ENCODE data around the gene TCF4. TPM values are rescaled to one million over a fixed set of nuclear protein-coding genes. Genes with fewer than 3 reads are reported as not detected.

The TCF4 gene
- total RNA-seq, 1 donor from 2014 or later = 204 TPM

- intact Hi-C loops (cut with DNase I) = no loop called here
- no peak for ATAC-seq
- no peak for DNase-seq (ENCODE audit: low spot score)
These were observed 337.2 kb downstream of the TCF4 start for GRCh38 chr18:55250768-55251173.

GRCh38 chr18:55249550-55249949 is 338.4 kb downstream of the TCF4 start:
- DNase-seq (ENCODE audit: low spot score) (no peak), ATAC-seq (no peak)
- intact Hi-C loops (cut with DNase I) = no loop called here

- intact Hi-C loops (cut with DNase I) = no loop called here
- ATAC-seq (no peak), DNase-seq (ENCODE audit: low spot score) (no peak)
These were observed 339.5 kb downstream of the TCF4 start for GRCh38 chr18:55248495-55248894.

- DNase-seq (ENCODE audit: low spot score) = no peak
- intact Hi-C loops (cut with DNase I) = no loop called here
- no peak for ATAC-seq
These were observed 341.0 kb downstream of the TCF4 start for GRCh38 chr18:55247032-55247431.

GRCh38 chr18:55246278-55246677 is 341.7 kb downstream of the TCF4 start:
- ATAC-seq (no peak), DNase-seq (ENCODE audit: low spot score) (no peak)
- intact Hi-C loops (cut with DNase I) = no loop called here

GRCh38 chr18:55245211-55245614 is 342.8 kb downstream of the TCF4 start:
- intact Hi-C loops (cut with DNase I) = no loop called here
- DNase-seq (ENCODE audit: low spot score) (no peak), ATAC-seq (no peak)

GRCh38 chr18:55244546-55244945 is 343.4 kb downstream of the TCF4 start:
- intact Hi-C loops (cut with DNase I) = no loop called here
- DNase-seq (ENCODE audit: low spot score) (no peak), ATAC-seq (peak; percentile 6)

GRCh38 chr18:55243857-55244256 is 344.1 kb downstream of the TCF4 start:
- DNase-seq (ENCODE audit: low spot score) (peak; percentile 73), ATAC-seq (peak; percentile 91)
- intact Hi-C loops (cut with DNase I) = no loop called here

- no peak for ATAC-seq
- no peak for DNase-seq (ENCODE audit: low spot score)
- intact Hi-C loops (cut with DNase I) = no loop called here
These were observed 344.7 kb downstream of the TCF4 start for GRCh38 chr18:55243255-55243654.

- DNase-seq (ENCODE audit: low spot score) (no peak), ATAC-seq (no peak)
- intact Hi-C loops (cut with DNase I) = no loop called here
These were observed 347.0 kb downstream of the TCF4 start for GRCh38 chr18:55240978-55241377.

GRCh38 chr18:55239740-55240139 is 348.3 kb downstream of the TCF4 start:
- no peak for DNase-seq (ENCODE audit: low spot score)
- no peak for ATAC-seq
- intact Hi-C loops (cut with DNase I) = loop anchor here (10.0 kb wide), 1 partner anchor 1335 kb away; no protein-coding TSS in a partner anchor

- DNase-seq (ENCODE audit: low spot score) = no peak
- no peak for ATAC-seq
- intact Hi-C loops (cut with DNase I) = loop anchor here (10.0 kb wide), 1 partner anchor 1337 kb away; no protein-coding TSS in a partner anchor
These were observed 350.3 kb downstream of the TCF4 start for GRCh38 chr18:55237660-55238059.

- ATAC-seq (peak; percentile 83), DNase-seq (ENCODE audit: low spot score) (no peak)
- intact Hi-C loops (cut with DNase I) = loop anchor here (10.0 kb wide), 1 partner anchor 1338 kb away; no protein-coding TSS in a partner anchor
These were observed 351.7 kb downstream of the TCF4 start for GRCh38 chr18:55236150-55236931.

GRCh38 chr18:55235094-55235461 is 352.9 kb downstream of the TCF4 start:
- intact Hi-C loops (cut with DNase I) = loop anchor here (10.0 kb wide), 1 partner anchor 1340 kb away; no protein-coding TSS in a partner anchor
- DNase-seq (ENCODE audit: low spot score) (no peak), ATAC-seq (no peak)

GRCh38 chr18:55234366-55235093 is 353.5 kb downstream of the TCF4 start:
- intact Hi-C loops (cut with DNase I) = loop anchor here (10.0 kb wide), 1 partner anchor 1340 kb away; no protein-coding TSS in a partner anchor
- ATAC-seq = peak; percentile 82
- DNase-seq (ENCODE audit: low spot score) = peak; percentile 86

- DNase-seq (ENCODE audit: low spot score) = no peak
- intact Hi-C loops (cut with DNase I) = loop anchor here (10.0 kb wide), 1 partner anchor 1341 kb away; no protein-coding TSS in a partner anchor
- no peak for ATAC-seq
These were observed 354.1 kb downstream of the TCF4 start for GRCh38 chr18:55233857-55234256.

GRCh38 chr18:55232506-55232905 is 355.5 kb downstream of the TCF4 start:
- ATAC-seq (no peak), DNase-seq (ENCODE audit: low spot score) (no peak)
- intact Hi-C loops (cut with DNase I) = loop anchor here (10.0 kb wide), 1 partner anchor 1342 kb away; no protein-coding TSS in a partner anchor

GRCh38 chr18:55229682-55230081 is 358.3 kb downstream of the TCF4 start:
- no peak for ATAC-seq
- intact Hi-C loops (cut with DNase I) = loop anchor here (10.0 kb wide), 1 partner anchor 1345 kb away; no protein-coding TSS in a partner anchor
- no peak for DNase-seq (ENCODE audit: low spot score)

- intact Hi-C loops (cut with DNase I) = no loop called here
- ATAC-seq (peak; percentile 66), DNase-seq (ENCODE audit: low spot score) (no peak)
These were observed 359.3 kb downstream of the TCF4 start for GRCh38 chr18:55228707-55229106.

- no peak for DNase-seq (ENCODE audit: low spot score)
- intact Hi-C loops (cut with DNase I) = no loop called here
- peak; percentile 49 for ATAC-seq
These were observed 359.8 kb downstream of the TCF4 start for GRCh38 chr18:55228191-55228590.

All from sciatic nerve (tissue), 2 donors.